ENCODE results near the gene GRID1. TPM values are rescaled to one million over a fixed set of nuclear protein-coding genes. Genes with fewer than 3 reads are reported as not detected.

GRID1 gene
- total RNA-seq, 1 experiment from 2014 or later = 5.6 TPM

GRCh38 chr10:86192147-86192546 lies 174.4 kb downstream of the GRID1 start:
- ATAC-seq = no peak
- Histone ChIP-seq H3K4me3 (replicated peaks in 1 of 2; ENCODE audit: low read depth in 1 of 2, low read length in 2 of 2) (no peak overlapping the region), H3K27me3 (ENCODE audit: insufficient read depth, low read length) (no peaks in the 10 kb centered on the region), H3K9ac (ENCODE audit: low read length) (no peak overlapping the region), H3K36me3 (ENCODE audit: control insufficient read depth in 1 of 2, insufficient read depth in 2 of 2, low read length in 2 of 2) (no peaks in the 10 kb centered on the region), H3K4me2 (ENCODE audit: low read length) (no peak overlapping the region), H3K79me2 (ENCODE audit: insufficient read depth, low read length) (no peaks in the 10 kb centered on the region), H3K27ac (ENCODE audit: low read depth, low read length) (no peak overlapping the region), H3K4me1 (ENCODE audit: control insufficient read depth in 1 of 2, insufficient read depth in 2 of 2, low read length in 2 of 2) (0 out of 4 replicates have a peak, but pooled peaks cover 0 to 3% of the 10 kb centered on the region in 2 experiments), H2AFZ (ENCODE audit: low read depth, low read length, poor library complexity, severe bottlenecking) (no peak overlapping the region), H3K9me2 (ENCODE audit: insufficient read depth) (no peaks in the 10 kb centered on the region), H4K20me1 (ENCODE audit: insufficient read depth) (no peaks in the 10 kb centered on the region), H3K9me3 (ENCODE audit: control insufficient read depth in 1 of 2, insufficient read depth in 1 of 2, low read depth in 1 of 2, low read length in 2 of 2) (no peaks in the 10 kb centered on the region)
- no TSS peak for BruUV-seq (replicated peaks)
- ChIA-PET RAD21 (ENCODE audit: low non-redundant PET in 1 of 2, low total read pairs in 2 of 2, uncharacterized antibody in 2 of 2, unreplicated experiment in 2 of 2) (no interaction called here), POLR2A (no interaction called here), CTCF (no interaction called here)
- intact Hi-C loops (cut with micrococcal nuclease) = no loop called here
- no peak for DNase-seq (ENCODE audit: low read depth, low spot score)
- TF ChIP-seq EZH2phosphoT487 (IDR thresholded peaks at IDR 0.05; ENCODE audit: borderline replicate concordance) (no peak), FOSL1 (IDR thresholded peaks at IDR 0.05; ENCODE audit: low read depth) (no peak), ATF3 (IDR thresholded peaks at IDR 0.05) (no peak), CTCF (IDR thresholded peaks at IDR 0.05 in 2 of 3, conservative IDR thresholded peaks at IDR 0.05 in 1 of 3; ENCODE audit: borderline replicate concordance in 1 of 3, insufficient read depth in 1 of 3, low read depth in 2 of 3, low read length in 2 of 3) (no peak), EZH2 (IDR thresholded peaks at IDR 0.05) (no peak), CBX3 (IDR thresholded peaks at IDR 0.05; ENCODE audit: low read depth) (no peak), REST (IDR thresholded peaks at IDR 0.05; ENCODE audit: low read depth) (no peak), TCF7L2 (IDR thresholded peaks at IDR 0.05; ENCODE audit: borderline replicate concordance, extremely low read depth, insufficient read depth, insufficient read length) (no peak), SP1 (IDR thresholded peaks at IDR 0.05; ENCODE audit: low read depth) (no peak), SIN3A (IDR thresholded peaks at IDR 0.05; ENCODE audit: low read depth) (no peak)

All from HCT116 (cell line).